ENCODE results near the gene ZNF581.

The ZNF581 gene

DNA sequence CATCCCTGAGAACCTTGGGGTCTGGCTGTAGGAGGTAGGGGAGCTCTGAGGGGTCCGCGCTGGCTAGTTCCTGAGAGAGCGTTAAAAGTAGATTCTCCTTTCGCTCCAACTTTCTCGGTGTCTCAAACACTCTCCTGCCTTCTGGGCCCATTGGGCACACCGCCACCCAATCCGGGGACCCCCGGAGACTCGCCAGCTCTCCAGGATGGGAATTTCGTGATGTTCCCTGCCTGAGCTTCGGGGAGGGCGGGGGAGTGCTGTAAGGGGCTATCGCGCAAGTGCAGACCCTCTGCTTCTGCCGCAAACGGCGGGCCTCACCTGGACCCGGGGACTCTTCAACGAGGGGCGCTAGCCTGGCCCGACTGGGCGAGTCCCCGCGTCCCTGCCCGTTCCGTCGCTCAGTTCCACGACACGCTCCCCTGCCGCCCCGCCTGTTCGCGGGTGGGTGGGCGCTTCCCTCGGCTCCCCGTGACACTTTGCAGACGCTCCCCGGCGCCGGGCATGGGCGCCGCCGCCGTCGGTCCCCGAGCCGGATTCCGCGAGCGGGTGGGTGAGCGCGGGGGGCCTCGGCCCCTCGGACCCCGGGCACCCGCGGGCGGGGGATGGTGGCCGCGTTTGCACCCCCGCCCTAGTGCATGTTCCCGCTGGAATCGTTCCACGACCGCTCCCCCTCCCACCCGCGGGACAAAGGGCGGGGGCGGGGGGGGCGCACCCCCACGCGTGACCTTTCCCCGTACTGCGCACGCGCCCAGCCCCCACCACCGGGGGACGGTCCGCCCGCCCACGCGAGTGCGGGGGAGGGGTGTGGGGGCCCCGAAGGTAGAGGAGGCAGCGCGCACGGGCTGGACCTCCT is 4.5 kb downstream of the ZNF581 start, which contains the start of gene CCDC106:
TSS of gene CCDC106 (plus strand) at position 481 of the 853 bp plus-strand sequence. CDS start 835 bp downstream, outside the sequence.
- peak in 1 of 4 experiments; percentile 35 for DNase-seq (ENCODE audit: low read depth in 4 of 4, low spot score in 1 of 4)

DNA sequence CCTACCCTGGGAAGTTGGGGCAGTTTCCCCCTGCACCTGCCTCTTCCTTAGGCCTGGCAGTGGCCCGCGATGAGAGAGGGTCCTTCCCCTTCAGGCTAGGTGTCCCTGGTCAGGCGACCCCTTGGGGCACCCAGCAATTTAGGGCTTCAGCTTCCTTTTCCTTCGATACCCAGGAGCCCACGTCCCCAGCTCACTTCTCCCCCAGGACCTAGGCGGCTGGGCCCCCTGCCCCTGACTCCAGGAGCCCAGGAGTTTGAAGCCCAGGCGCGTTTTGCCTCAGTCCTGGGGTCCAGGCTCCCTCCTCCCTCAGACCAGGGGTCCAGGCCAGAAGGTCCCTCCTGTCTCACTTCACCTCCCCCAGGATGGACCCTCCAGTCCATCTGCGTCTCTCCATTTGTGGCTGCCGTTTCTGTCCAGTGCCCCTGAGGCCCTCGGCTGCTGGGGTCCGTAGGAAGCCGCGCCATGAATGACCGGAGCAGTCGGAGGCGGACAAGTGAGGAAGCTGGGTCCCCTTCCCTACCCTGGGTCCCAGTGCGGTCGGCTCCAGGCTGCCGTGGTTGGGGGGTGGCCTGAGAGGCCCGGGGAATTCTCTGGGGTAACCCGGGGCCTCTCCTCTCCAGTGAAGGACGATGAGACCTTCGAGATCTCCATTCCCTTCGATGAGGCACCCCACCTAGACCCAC is 5.3 kb downstream of the ZNF581 start:
- DNase-seq (ENCODE audit: low read depth in 4 of 4, low spot score in 1 of 4), result no peak

DNA sequence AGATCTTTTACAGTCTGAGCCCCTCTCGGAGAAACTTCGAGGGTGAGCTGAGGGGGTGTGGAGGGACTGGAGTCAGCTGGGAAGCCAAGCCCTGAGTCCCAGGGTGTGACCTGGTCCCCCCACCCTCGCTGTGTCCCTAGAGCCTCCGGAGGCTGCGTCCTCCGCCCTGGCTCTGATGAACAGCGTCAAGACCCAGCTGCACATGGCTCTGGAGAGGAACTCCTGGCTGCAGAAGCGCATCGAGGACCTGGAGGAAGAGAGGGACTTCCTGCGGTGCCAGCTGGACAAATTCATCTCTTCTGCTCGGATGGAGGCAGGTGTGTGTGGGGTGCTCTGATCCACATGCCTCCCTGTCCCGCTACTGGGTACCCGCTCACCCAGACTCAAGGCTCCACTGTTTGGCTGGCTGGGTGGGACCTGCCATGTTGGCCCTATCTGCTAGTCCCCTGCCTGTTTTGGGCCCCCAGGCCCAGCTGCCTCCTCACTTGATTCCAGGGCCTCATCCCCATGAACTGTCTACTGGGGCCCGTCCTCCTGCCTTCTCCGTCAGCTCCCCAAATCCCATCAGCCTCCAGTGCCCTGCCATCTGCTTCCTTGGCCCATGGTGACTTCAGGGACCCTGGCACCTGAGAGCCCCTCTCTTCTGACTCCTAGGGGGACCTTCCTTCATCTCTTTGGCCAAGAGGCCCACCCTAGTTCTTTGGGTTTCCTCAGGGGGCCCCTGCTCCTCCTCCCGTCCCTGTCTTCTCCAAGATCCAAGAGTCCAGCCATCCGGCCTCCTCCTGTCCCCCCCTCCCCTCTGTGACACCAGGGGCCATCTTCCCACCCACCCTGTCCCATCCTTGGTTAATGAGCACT is 6.0 kb downstream of the ZNF581 start:
- DNase-seq (ENCODE audit: low read depth in 4 of 4, low spot score in 1 of 4), result no peak

DNA sequence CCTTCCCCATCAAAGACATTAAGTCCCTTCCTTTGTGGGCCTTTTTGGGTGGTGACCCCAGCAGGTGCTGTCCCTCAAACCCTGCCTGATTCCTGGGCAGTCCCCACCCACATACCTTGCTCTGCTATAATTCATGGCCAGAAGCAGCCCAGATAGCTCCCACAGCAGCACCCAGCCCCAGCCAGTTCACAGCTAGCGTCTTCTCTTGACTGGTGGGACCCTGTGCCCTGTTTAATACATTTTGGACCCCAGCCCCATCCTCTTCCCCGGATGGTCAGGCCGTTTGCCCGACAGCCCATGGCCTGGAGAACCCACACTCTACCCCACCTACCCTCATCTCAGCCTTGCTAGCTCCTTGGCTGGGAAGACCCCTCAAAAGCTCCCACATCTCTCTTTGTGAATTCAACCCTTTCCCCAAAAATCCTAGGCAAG is 6.7 kb downstream of the ZNF581 start:
- no peak for DNase-seq (ENCODE audit: low read depth in 4 of 4, low spot score in 1 of 4)

DNA sequence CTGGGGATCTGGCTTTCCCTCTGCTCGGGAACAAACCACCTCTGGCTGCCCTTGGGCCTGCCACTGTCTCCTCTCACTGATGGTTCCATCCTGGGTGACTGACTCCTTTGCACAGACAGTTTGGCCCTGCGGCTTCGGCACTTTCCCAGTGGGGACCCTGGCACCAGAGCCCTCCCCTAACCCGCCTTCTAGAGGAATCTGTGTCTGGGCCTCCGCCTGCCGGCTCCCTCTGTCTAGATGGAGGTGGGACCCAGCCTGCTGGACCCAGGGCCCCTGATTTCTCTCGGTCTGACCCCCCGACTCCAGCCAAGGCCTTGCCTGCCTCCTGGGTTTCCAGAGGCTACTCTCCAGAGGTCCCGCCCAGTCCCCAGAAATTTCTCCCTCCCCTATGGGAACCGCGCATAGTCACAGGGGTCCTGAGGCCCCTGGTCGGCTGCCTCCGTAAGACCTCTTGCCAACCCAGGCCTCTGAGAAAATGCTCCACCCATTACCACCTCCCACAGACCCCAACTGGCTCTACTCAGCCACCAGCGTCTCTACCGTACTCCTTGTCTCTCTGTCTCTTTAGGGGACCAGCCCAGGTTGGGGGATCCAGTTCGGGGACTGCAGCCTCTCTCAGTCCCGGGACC is 7.3 kb downstream of the ZNF581 start:
- DNase-seq (ENCODE audit: low read depth in 4 of 4, low spot score in 1 of 4), result no peak

DNA sequence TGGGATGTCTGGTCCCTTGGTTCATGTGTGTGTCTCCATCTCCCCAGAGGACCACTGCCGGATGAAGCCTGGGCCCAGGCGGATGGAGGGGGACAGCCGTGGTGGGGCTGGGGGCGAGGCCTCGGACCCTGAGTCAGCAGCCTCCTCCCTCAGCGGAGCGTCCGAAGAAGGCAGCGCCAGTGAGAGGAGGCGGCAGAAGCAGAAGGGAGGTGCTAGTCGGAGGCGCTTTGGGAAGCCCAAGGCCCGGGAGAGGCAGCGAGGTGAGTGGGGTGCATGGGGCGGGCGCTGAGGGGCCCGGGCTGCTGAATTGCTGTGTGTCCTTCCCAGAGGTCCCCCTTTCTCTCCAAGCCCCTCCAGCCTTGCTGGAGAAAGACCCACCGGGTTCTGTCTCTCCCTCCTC is 7.8 kb downstream of the ZNF581 start:
- DNase-seq (ENCODE audit: low read depth in 4 of 4, low spot score in 1 of 4), result no peak

DNA sequence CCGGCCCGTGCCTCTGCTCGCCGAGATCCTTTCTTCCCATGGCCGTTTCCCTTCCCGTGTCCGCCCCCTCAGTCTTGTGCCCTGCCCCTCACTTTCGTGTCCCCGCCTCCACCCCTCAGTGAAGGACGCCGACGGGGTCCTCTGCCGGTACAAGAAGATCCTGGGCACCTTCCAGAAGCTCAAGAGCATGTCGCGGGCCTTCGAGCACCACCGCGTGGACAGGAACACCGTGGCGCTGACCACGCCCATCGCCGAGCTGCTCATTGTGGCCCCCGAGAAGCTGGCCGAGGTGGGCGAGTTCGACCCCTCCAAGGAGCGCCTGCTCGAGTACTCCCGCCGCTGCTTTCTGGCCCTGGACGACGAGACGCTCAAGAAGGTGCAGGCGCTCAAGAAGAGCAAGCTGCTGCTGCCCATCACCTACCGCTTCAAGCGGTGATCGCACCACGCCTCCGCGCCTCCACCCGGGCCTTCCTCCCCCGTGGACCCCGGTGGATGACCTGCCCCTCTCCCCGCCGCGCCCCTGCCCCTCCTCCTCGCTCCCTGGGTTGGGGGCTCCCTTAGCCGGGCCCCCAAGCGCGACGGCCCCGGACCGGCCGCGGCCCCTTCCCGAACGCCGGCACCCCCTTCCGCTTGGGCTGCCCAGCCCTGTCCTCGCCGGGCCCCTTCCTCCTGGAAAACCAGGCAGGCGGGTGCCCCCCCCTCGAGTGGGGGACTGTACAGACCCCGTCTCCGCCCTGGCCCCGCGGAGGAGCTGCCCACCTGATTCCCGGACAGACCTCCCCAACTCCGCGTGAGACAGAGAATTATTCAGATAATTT is 9.1 kb downstream of the ZNF581 start:
- no peak for DNase-seq (ENCODE audit: low read depth in 4 of 4, low spot score in 1 of 4)

DNA sequence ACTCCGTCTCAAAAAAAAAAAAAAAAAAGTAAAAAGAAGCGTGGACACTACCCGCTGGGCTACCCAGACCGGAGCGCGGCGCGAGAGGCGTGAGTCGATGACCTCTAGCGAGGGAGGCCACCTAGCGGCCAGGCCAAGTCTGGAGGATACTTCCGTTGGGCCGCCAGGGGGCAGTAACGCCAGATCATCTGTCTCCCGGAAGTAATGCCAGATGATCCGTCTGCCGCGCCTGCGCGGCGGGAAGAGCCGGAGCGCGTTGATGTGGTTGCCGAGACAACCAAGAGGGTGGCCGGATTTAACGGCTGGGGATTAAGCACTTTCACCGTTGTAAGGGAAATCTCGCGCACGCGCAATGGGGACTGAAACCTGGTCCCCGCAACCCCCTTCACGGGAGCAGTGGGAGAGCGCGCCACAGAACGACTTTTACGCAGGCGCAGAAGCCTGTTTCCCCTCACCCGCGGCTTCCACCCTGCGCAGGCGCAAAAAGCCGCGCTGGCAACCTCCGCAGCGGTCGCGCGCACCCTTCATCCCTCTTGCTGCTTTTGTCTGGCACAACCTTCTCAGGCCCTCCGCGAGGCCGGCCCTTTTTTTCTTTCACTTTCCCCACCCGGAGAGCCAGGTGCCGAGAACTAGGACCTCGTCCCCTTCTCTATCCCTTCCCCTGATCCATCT is 10.3 kb downstream of the ZNF581 start:
- peak; percentile 91 to 99 (median 98) for DNase-seq (ENCODE audit: low read depth in 4 of 4, low spot score in 1 of 4)

DNA sequence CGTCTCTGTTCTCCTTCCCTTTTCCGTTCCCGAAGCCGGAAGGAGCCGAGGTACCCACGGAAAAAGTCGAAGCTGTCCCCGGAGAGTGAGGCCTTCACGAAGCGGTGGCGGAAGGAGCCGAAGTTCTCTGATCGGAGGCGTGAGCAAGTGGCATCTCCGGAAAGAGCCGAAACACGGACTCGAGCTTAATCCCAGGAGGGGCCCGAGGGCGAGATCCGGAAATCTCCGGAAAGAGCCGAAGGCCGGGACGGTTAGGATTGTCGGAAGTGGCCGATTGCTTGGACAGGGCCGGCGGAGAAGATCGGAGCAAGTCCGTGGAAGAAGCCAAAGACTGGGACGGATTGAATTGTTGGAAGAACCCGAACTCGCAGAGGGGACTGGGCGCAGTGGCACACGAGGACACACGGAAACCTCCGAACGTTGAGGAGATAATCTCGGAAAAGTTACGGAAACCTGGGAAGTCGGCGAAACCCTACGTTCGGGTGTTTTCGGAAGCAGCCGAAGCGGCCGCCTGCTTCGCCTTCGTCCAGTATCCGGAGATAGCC is 10.9 kb downstream of the ZNF581 start:
- DNase-seq (ENCODE audit: low read depth in 4 of 4, low spot score in 1 of 4), result peak; percentile 93 to 98 (median 96)

DNA sequence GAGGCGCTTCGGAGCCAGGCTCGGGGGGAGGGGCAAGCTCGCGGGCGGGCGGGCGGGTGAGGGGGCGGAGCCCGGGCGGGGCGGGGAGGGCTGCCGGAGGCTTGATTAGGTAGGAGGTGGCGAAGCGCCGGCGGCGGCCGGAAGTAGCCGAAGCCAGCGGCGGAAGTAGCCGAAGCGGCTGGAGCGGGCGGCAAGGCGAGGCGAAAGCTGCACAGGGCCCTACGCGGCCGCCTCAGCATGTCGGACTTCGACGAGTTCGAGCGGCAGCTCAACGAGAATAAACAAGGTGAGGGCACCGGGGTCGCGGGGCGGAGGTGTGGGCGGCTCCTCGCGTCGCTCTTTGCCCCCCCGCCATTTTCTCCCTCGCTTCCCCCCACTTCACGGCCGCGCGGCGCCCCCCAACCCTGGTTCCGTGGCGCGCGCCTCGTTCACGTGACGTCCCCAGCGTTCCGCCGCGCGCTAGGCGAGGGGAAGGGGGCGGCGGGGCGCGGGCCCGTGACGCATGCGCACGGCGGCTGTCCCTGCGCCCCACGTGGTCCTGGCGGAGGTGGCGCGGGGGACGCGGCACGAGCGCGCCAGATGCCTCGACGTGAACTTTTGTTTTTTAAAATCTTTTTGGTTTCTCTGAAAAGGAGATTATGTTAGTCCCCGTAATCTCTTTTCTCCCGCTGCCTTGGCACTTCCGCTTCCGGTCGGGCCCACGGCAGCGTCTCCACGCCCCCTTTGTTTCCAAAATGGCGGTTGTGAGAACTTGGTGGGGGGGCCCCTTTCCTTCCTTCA is 11.6 kb downstream of the ZNF581 start, which contains the start of gene U2AF2:
TSS of gene U2AF2 (plus strand) at position 168 of the 780 bp plus-strand sequence. CDS start at position 238, 70 bp downstream.
- peak; percentile 92 to 98 (median 94) for DNase-seq (ENCODE audit: low read depth in 4 of 4, low spot score in 1 of 4)

DNA sequence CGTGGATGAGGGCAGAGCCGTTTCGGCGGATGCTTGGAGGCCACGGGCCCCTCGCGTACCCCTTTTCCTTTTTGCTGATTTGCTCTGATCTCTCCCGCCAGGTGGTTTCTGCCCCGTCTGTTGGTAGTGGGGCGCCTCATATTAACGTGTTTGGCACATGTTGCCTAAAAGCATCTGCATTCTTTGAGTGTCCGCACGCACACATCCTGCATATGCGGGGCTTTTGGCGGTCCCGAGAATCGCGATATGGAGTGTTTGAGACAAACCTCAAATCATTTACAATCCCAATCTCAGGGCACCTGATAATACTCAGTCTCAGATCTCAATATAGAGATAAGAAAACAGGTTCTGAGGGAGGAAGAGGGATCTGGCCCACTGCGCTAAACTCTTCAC is 12.2 kb downstream of the ZNF581 start:
- no peak for DNase-seq (ENCODE audit: low read depth in 4 of 4, low spot score in 1 of 4)

DNA sequence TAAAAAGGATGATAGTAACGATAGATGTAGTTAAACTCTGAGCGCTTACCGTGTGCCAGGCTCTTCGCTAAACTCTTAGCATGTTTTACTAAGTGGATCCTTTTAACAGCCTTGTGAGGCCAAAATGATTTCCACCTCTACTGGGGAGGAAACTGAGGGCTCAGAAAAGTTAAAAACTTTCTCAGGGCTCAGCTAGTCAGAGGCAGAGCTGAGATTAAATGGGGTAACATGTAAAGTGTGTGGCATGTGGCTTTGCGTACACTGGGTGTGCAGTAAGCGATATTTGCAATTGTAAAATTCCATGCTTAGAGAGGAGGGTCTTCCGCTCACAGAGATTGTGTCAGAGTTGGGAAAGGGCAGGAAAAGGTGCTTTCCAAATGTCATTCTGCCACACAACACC is 13.1 kb downstream of the ZNF581 start:
- no peak for DNase-seq (ENCODE audit: low read depth in 4 of 4, low spot score in 1 of 4)

DNA sequence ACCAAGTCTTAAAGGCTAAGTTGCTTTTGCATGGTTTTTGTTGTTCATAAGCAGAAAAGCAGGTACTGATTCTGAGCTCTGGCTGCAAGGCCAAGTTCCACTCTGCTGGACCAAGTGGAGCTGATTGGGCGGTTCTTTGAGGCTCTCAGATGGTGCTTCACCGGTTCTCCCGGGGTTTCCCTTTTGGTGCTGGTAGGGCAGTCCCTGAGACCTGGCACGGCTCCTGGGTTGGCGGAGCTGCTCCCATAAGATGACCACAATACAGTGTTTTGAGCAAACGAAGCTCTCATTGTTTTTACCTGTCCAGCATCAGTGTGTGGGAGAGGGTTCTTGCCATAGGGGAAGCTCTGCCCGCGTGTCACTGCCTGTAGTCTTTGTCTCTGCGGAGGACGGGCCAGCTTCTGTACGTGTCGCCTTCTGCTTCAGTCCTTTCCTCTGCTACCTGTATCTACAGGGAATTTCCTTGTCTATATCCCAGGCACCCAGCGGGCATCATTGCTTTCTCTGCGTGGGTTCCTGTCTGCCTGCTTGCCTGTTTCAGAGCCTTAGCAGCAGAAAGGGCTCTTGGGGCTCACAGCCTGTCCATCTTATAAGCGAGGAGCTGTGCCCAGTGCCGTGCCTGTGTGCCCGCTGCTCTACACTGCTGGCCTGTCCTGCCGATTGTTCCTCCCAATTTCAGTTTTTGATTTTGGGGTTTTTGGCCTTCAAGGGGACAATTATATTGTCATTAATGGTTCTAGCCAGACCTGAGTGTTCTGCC is 13.7 kb downstream of the ZNF581 start:
- no peak for DNase-seq (ENCODE audit: low read depth in 4 of 4, low spot score in 1 of 4)

DNA sequence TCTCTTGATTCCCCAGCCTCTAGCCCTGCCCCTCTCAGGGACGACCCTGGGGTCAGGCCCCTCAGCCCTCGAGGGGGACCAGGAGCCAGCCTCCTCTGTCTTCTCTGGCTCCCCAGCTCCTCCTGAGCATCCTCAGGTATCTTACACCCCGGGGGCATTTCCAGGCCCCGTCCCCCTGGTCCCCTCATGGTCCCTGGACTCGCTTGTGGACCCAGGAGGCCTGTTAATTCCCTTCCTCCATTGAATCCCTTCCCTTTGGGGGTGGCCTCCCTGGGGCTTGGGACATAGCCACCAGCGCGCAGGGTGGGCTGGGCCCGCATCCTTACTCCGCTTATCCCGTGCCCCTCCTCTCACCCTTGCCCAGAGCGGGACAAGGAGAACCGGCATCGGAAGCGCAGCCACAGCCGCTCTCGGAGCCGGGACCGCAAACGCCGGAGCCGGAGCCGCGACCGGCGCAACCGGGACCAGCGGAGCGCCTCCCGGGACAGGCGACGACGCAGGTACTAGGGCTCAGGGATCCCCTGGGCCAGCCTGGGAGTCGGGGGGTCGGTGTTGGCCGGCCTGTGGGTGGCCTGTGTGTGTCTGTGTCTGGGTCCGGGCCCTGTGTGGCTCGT is 15.5 kb downstream of the ZNF581 start:
- DNase-seq (ENCODE audit: low read depth in 4 of 4, low spot score in 1 of 4), result no peak

DNA sequence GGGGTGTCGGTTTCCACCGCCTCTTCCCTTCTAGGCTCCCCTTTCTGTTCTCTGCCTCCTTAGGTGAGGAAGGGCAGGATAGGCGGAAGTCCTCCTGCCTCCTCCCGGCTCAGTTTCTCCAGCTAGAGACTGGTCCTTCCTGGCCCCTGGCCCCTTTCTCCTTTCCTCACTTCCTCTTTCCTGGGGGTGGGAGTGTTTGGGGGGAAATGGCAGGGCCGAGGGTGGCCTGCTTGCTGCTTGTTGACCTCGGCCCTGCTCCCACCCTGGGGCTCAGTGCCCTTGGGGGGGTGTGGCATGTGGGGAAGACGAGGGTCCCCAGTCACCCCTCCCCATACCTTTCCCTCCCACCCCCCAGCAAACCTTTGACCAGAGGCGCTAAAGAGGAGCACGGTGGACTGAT is 16.4 kb downstream of the ZNF581 start:
- DNase-seq (ENCODE audit: low read depth in 4 of 4, low spot score in 1 of 4), result no peak

DNA sequence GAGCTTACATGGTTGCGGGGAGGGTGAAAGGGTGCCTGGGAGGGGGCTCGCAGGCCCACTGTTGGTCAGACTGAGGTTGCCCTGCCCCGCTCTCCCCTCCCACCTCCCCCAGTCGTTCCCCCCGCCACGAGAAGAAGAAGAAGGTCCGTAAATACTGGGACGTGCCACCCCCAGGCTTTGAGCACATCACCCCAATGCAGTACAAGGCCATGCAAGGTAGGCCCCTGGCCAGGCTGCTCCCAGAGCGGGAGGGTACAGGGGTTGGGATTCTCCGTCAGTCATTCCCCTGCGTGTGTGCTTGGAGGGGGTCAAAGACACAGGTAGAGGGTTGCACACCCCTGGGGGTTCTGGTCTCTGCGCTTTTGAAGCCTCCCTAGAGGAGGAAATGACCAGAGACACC is 17.0 kb downstream of the ZNF581 start:
- DNase-seq (ENCODE audit: low read depth in 4 of 4, low spot score in 1 of 4), result no peak

DNA sequence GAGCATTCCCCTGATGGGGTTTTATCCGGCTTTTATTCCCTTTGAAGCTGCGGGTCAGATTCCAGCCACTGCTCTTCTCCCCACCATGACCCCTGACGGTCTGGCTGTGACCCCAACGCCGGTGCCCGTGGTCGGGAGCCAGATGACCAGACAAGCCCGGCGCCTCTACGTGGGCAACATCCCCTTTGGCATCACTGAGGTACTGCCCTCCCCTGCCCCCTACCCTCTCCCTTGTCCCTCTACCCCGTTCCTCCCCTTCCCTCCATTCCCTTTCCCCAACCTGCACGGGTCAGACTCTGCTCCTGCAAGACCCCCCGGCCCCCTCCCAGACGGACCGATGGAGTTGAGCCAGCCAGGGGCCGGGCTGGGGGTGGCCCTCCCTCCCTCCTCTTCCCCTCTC is 17.5 kb downstream of the ZNF581 start:
- no peak for DNase-seq (ENCODE audit: low read depth in 4 of 4, low spot score in 1 of 4)
